ENCODE data around the gene SCN1B. TPM values are rescaled to one million over a fixed set of nuclear protein-coding genes. Genes with fewer than 3 reads are reported as not detected.

Gene SCN1B
- total RNA-seq, 5 donors from 2014 or later (not counting 1 experiment from before 2014, with no cell fraction given), result 1.1 to 4.3 (median 3.7) TPM

- no peak for ATAC-seq (replicated peaks in 1 of 4)
- H3K27ac Mint-ChIP-seq, result no peak overlapping the region
- H3K36me3 Mint-ChIP-seq, result no peaks in the 10 kb centered on the region
- CTCF ChIA-PET, result interaction anchor here in 1 of 2 donors (0.6 kb wide), 1 partner anchor 11 kb away, joined by 3 read pairs; no protein-coding TSS in a partner anchor
- POLR2A ChIA-PET, result no interaction called here
- no peaks in the 10 kb centered on the region for H3K9me3 ChIP-seq
- no peaks in the 10 kb centered on the region for H3K9me3 Mint-ChIP-seq
- H3K27ac ChIP-seq (ENCODE audit: low read length), result no peak overlapping the region
- no peak for DNase-seq
- H3K4me3 Mint-ChIP-seq, result no peak overlapping the region
- peaks cover 7 to 17% (median 12%) of the 10 kb centered on the region in 3 donors for H3K4me1 Mint-ChIP-seq
- H3K4me3 ChIP-seq (ENCODE audit: control insufficient read depth in 1 of 2, extremely low read depth in 1 of 2, low read length in 1 of 2), result no peak overlapping the region
- WGBS (ENCODE audit: insufficient coverage), result no CpG with 5 or more reads among the region's 8 CpGs
- peaks cover 4 to 9% of the 10 kb centered on the region in 2 donors for H3K27me3 Mint-ChIP-seq
- H3K4me1 ChIP-seq (ENCODE audit: control insufficient read depth in 1 of 2, extremely low read depth in 1 of 2, insufficient read depth in 2 of 2, low read length in 2 of 2), result peaks cover 0 to 26% of the 10 kb centered on the region in 2 experiments
- H3K27me3 ChIP-seq (replicated peaks in 1 of 2; ENCODE audit: control insufficient read depth in 2 of 2, extremely low read depth in 1 of 2, insufficient read depth in 2 of 2, low read length in 1 of 2), result peaks cover 2 to 27% of the 10 kb centered on the region in 2 experiments
- no peaks in the 10 kb centered on the region for H3K36me3 ChIP-seq (ENCODE audit: control insufficient read depth in 2 of 2, extremely low read depth in 1 of 2, insufficient read depth in 1 of 2, low read length in 1 of 2)
Measured at GRCh38 chr19:35089554-35089953, 59.3 kb downstream of the SCN1B start.

Other genes starting within 250 kb of the SCN1B start
- 10 to 100 TPM in 2 of 5 donors, 1 to 10 TPM in 3; 3.2 to 10.5 (median 8.7) TPM for gene ZNF30, start 103.6 kb upstream of the SCN1B start, total RNA-seq
- gene ZNF792, start 66.2 kb upstream of the SCN1B start, total RNA-seq, result 10 to 100 TPM; 14.1 to 29.0 (median 26.8) TPM
- 100 to 1,000 TPM; 189 to 318 (median 227) TPM for gene GRAMD1A, start 30.1 kb upstream of the SCN1B start, total RNA-seq
- gene HPN, start 11.3 kb downstream of the SCN1B start, total RNA-seq, result under 1 TPM in 3 of 5 donors, not detected in 2; 0.41 to 0.51 (median 0.46) TPM
- 1 to 10 TPM in 1 of 5 donors, under 1 TPM in 1, not detected in 3; 0.79 to 1.1 TPM for gene FXYD3, start 85.4 kb downstream of the SCN1B start, total RNA-seq
- gene LGI4, start 104.6 kb downstream of the SCN1B start, total RNA-seq, result 1 to 10 TPM in 1 of 5 donors, under 1 TPM in 4; 0.15 to 1.1 (median 0.89) TPM
- gene FXYD1, start 108.4 kb downstream of the SCN1B start, total RNA-seq, result 1 to 10 TPM in 4 of 5 donors, under 1 TPM in 1; 0.70 to 7.7 (median 4.8) TPM
- 10 to 100 TPM in 4 of 5 donors, 1 to 10 TPM in 1; 8.8 to 24.0 (median 12.6) TPM for gene FXYD7, start 112.8 kb downstream of the SCN1B start, total RNA-seq
- 100 to 1,000 TPM; 440 to 616 (median 504) TPM for gene FXYD5, start 124.3 kb downstream of the SCN1B start, total RNA-seq
- not detected for gene FAM187B, start 198.3 kb downstream of the SCN1B start, total RNA-seq
- 10 to 100 TPM; 36.8 to 64.9 (median 57.4) TPM for gene LSR, start 218.5 kb downstream of the SCN1B start, total RNA-seq
- gene USF2, start 238.5 kb downstream of the SCN1B start, total RNA-seq, result 100 to 1,000 TPM; 207 to 255 (median 249) TPM

All from T-cell (primary cell).